ENCODE measurements around the gene PCDHGA1.

GRCh38 chr5:141518618-141519015 is 188.3 kb downstream of the PCDHGA1 start:
- no peak for TF ChIP-seq KLF7 (tag by site-specific recombination; IDR thresholded peaks at IDR 0.05; ENCODE audit: borderline replicate concordance)
- TF ChIP-seq ZNF184 (tag by site-specific recombination; IDR thresholded peaks at IDR 0.05) = no peak
- no peak for TF ChIP-seq ZNF837 (tag by site-specific recombination; IDR thresholded peaks at IDR 0.05)
- no peak for TF ChIP-seq YY1 (tag by site-specific recombination; IDR thresholded peaks at IDR 0.05)
- TF ChIP-seq ZNF140 (tag by site-specific recombination; IDR thresholded peaks at IDR 0.05) = no peak
- no peak for TF ChIP-seq ZNF138 (tag by site-specific recombination; IDR thresholded peaks at IDR 0.05; ENCODE audit: borderline replicate concordance)
- TF ChIP-seq ZNF514 (tag by site-specific recombination; IDR thresholded peaks at IDR 0.05) = no peak
